HepG2 (cell line): ENCODE measurements around the gene RASGRF1. TPM values are rescaled to one million over a fixed set of nuclear protein-coding genes. Genes with fewer than 3 reads are reported as not detected.

Experiments
- ATAC-seq: fragments of 200-7000 bp; cut with Tn5 transposase; 3 replicates; pipeline ENCODE4 v1.9.1; 2020; ENCODE audit warnings: mild to moderate bottlenecking, moderate library complexity
- BruUV-seq: library from RNA; stranded (reverse); fragments of 400-500 nt; replicated peaks from 2 replicates; lab custom pipeline; 2021; lab: Mats Ljungman, UMichigan
- CTCF ChIA-PET: fragments of 300-600 bp; formaldehyde crosslinking; extraction: SDS; loops from one replicate; lab custom pipeline; 2021; ENCODE audit warnings: low total read pairs, inconsistent platforms, low intra/inter-chr PET ratio; lab: Yijun Ruan, JAX
- POLR2A ChIA-PET: fragments of 350-600 bp; sonication (Branson Sonifier 250); formaldehyde crosslinking; loops from one replicate; lab custom pipeline; 2020; ENCODE audit warnings: antibody characterized with exemption, inconsistent platforms; lab: Yijun Ruan, JAX
- DNase-seq: peaks from one replicate; pipeline ENCODE4 v3.0.0-alpha.2; 2015; ENCODE audit warnings: low spot score
- FAIRE-seq: peaks from 3 replicates; lab custom pipeline; 2011; peaks lifted over from hg19 to GRCh38; lab: Jason Lieb, UNC
- H2AFZ ChIP-seq: one replicate; pipeline ENCODE4 v1.6.1; 2011; ENCODE audit warnings: low read length, inconsistent platforms
- H3K27ac ChIP-seq: fragments of 300-600 bp; 3 replicates; pipeline ENCODE4 v1.8.0; 2011; ENCODE audit warnings: mixed run types, mild to moderate bottlenecking, mixed read lengths, low read length, inconsistent platforms; ENCODE audit not compliant: insufficient read depth; ENCODE audit errors: extremely low read length
- H3K27me3 ChIP-seq, 2 experiments: fragments of 200-600 bp in 1 of 2; 2 replicates in 1 of 2; 3 replicates in 1 of 2; pipeline versions ENCODE4 v1.6.0 to v1.8.0; 2011; ENCODE audit warnings: low read length in 2 of 2, mild to moderate bottlenecking in 2 of 2, moderate library complexity in 2 of 2, inconsistent platforms in 1 of 2; ENCODE audit not compliant: insufficient read depth in 2 of 2, control insufficient read depth in 1 of 2
- H3K36me3 ChIP-seq, 2 experiments: fragments of 200-600 bp in 1 of 2; replicated peaks in 1 of 2; 2 replicates in 1 of 2; 3 replicates in 1 of 2; pipeline versions ENCODE4 v1.5.1 to v1.8.0; 2011; ENCODE audit warnings: low read length in 2 of 2, inconsistent platforms in 1 of 2; ENCODE audit not compliant: insufficient read depth in 2 of 2, control insufficient read depth in 1 of 2
- H3K4me1 ChIP-seq: 2 replicates; pipeline ENCODE4 v1.5.1; 2012; ENCODE audit warnings: low read length, inconsistent platforms; ENCODE audit not compliant: insufficient read depth
- H3K4me2 ChIP-seq: 2 replicates; pipeline ENCODE4 v1.6.0; 2011; ENCODE audit warnings: low read depth, low read length, inconsistent platforms
- H3K4me3 ChIP-seq, 3 experiments: fragments of 200-600 bp in 1 of 3; sonication (generic), shearing (Covaris generic) in 1 of 3; replicated peaks in 1 of 3; 2 replicates each; pipeline ENCODE4 v1.5.1; 2011 to 2016; ENCODE audit warnings: low read length in 3 of 3, inconsistent platforms in 2 of 3, low read depth in 2 of 3, mild to moderate bottlenecking in 2 of 3, control low read depth in 1 of 3, mixed read lengths in 1 of 3; ENCODE audit not compliant: insufficient read depth in 1 of 3
- H3K79me2 ChIP-seq: one replicate; pipeline ENCODE4 v1.6.1; 2011; ENCODE audit warnings: low read length, inconsistent platforms; ENCODE audit not compliant: insufficient read depth
- H3K9ac ChIP-seq: 2 replicates; pipeline ENCODE4 v1.6.0; 2011; ENCODE audit warnings: mild to moderate bottlenecking, low read depth, low read length, inconsistent platforms; ENCODE audit not compliant: insufficient read depth
- H3K9me3 ChIP-seq: 2 replicates; pipeline ENCODE4 v1.5.1; 2012; ENCODE audit warnings: mild to moderate bottlenecking, low read length
- H4K20me1 ChIP-seq: 2 replicates; pipeline ENCODE4 v1.6.0; 2011; ENCODE audit warnings: inconsistent platforms, mild to moderate bottlenecking, low read length, moderate library complexity; ENCODE audit not compliant: insufficient read depth
- ARID3A ChIP-seq: IDR thresholded peaks from 2 replicates; pipeline ENCODE4 v1.6.1; 2012; ENCODE audit warnings: low read depth, low read length, improper control_type of control experiment
- CTCF ChIP-seq: sonication (generic); formaldehyde crosslinking; IDR thresholded peaks from 2 replicates; pipeline ENCODE4 v1.5.0; 2020; ENCODE audit warnings: mild to moderate bottlenecking, missing genetic modification reagents, moderate library complexity
- KAT2B ChIP-seq: fragments of 150-350 bp; IDR thresholded peaks from 2 replicates; pipeline ENCODE4 v1.6.1; 2014; ENCODE audit warnings: low read depth, low read length, borderline replicate concordance
- SRF ChIP-seq: IDR thresholded peaks from 2 replicates; pipeline ENCODE4 v1.6.1; 2011; ENCODE audit warnings: mild to moderate bottlenecking, low read depth, low read length, moderate library complexity
- ZNF687 ChIP-seq: sonication (generic); formaldehyde crosslinking; IDR thresholded peaks from 2 replicates; pipeline ENCODE4 v1.5.1; 2020; ENCODE audit warnings: mild to moderate bottlenecking, missing genetic modification reagents, moderate library complexity
- WGBS: methylation state at CpG from one replicate; pipeline ENCODE4 v1.1.6; 2017; ENCODE audit warnings: low lambda C conversion rate; 5-methylcytosine and 5-hydroxymethylcytosine counted together
- in situ Hi-C: cut with HindIII; loops from 2 replicates; pipeline ENCODE4 v1.10.0; 2017; ENCODE audit warnings: low pct_unique_long_range_greater_than_20kb; ENCODE audit not compliant: extremely low pct_ligation_motif_present
- intact Hi-C: fragments of 100-400 bp; cut with micrococcal nuclease; formaldehyde crosslinking; loops from one replicate; pipeline ENCODE4 v1.10.0; 2022; ENCODE audit not compliant: unreplicated experiment
- polyA plus RNA-seq, 8 experiments: library from polyadenylated mRNA; depleted of rRNA in 3 of 8; stranded (reverse) in 7 of 8; unstranded in 1 of 8; fragments of >200 nt; fragmentation: Illumina TruSeq in 4 of 8; extraction: Trizol in 4 of 8; gene quantifications; 2 replicates each; pipeline versions ENCODE4 v1.2.1 to v1.2.3, GENCODE V29; 2011 to 2016; ENCODE audit warnings: low read depth in 4 of 8, missing spikeins in 1 of 8, mixed read lengths in 1 of 8; ENCODE audit not compliant: insufficient read depth in 1 of 8
- total RNA-seq, 5 experiments: library from RNA; depleted of rRNA; stranded (reverse); fragments of >200 nt; fragmentation: Illumina TruSeq; extraction: Trizol; gene quantifications; 2 replicates each; pipeline ENCODE4 v1.2.3, GENCODE V29; 2016; ENCODE audit warnings: low read depth in 1 of 5

Gene RASGRF1
- total and polyA plus RNA-seq, 2 of the 13 experiments (the other 11 are each of a cell fraction or from before 2014, with no cell fraction given), result 0.55 to 3.0 TPM

- Histone ChIP-seq H3K9ac (0 out of 2 replicates have a peak overlapping the region, but pooled peaks have one; percentile 8), H3K27ac (no peak overlapping the region), H2AFZ (no peak overlapping the region), H3K79me2 (no peaks in the 10 kb centered on the region), H4K20me1 (no peaks in the 10 kb centered on the region), H3K4me3 (no peak overlapping the region), H3K9me3 (no peaks in the 10 kb centered on the region), H3K27me3 (no peaks in the 10 kb centered on the region), H3K36me3 (no peaks in the 10 kb centered on the region), H3K4me1 (peaks cover 67% of the 10 kb centered on the region), H3K4me2 (no peak overlapping the region; the same call in 1 of the 2 replicates)
- POLR2A ChIA-PET, result interaction anchor here (1.3 to 1.4 kb wide), 3 partner anchors 32 to 109 kb away, joined by 3 to 5 read pairs (median 4); partner anchors contain the start of gene CTSH
- BruUV-seq, result no TSS peak
- in situ Hi-C loops, result loop anchor here (5.0 kb wide), 1 partner anchor 156 kb away; no protein-coding TSS in a partner anchor
- TF ChIP-seq CTCF (peak; percentile 26; the same call in 1 of the 2 replicates), KAT2B (no peak), SRF (0 out of 2 replicates have a peak, but pooled peaks have one; percentile 35)
- FAIRE-seq, result no peak
- DNase-seq, result no peak
- ATAC-seq, result no peak
- intact Hi-C loops, result loop anchor here (2.0 kb wide), 1 partner anchor 117 kb away; no protein-coding TSS in a partner anchor
- 100% methylated on average over 1 of the region's 1 CpG for WGBS
- CTCF ChIA-PET, result interaction anchor here (2.5 to 5.4 kb wide), 2 partner anchors 116 to 159 kb away, joined by 8 to 56 read pairs; no protein-coding TSS in a partner anchor
These were observed 64.8 kb downstream of the RASGRF1 start for GRCh38 chr15:79025802-79026201.

- DNase-seq, result peak; percentile 27
- H3K9me3 ChIP-seq, result no peaks in the 10 kb centered on the region
- BruUV-seq, result no TSS peak
- intact Hi-C loops (no loop called here), in situ Hi-C loops (loop anchor here (5.0 kb wide), 1 partner anchor 157 kb away; no protein-coding TSS in a partner anchor)
- no peak for FAIRE-seq
- no peaks in the 10 kb centered on the region for H4K20me1 ChIP-seq
- H3K27me3 ChIP-seq, result no peaks in the 10 kb centered on the region
- no peak overlapping the region for H3K27ac ChIP-seq
- peaks cover 67% of the 10 kb centered on the region for H3K4me1 ChIP-seq
- no peak overlapping the region for H3K4me3 ChIP-seq
- no peaks in the 10 kb centered on the region for H3K36me3 ChIP-seq
- ChIA-PET CTCF (interaction anchor here (2.5 to 5.4 kb wide), 2 partner anchors 115 to 160 kb away, joined by 8 to 56 read pairs; no protein-coding TSS in a partner anchor), POLR2A (interaction anchor here (1.3 to 1.4 kb wide), 3 partner anchors 32 to 108 kb away, joined by 3 to 5 read pairs (median 4); partner anchors contain the start of gene CTSH)
- no peak overlapping the region for H3K4me2 ChIP-seq
- H3K79me2 ChIP-seq, result no peaks in the 10 kb centered on the region
- no peak overlapping the region for H3K9ac ChIP-seq
- WGBS, result 66% methylated on average over 6 of the region's 6 CpGs
- H2AFZ ChIP-seq, result no peak overlapping the region
- no peak for ATAC-seq
- TF ChIP-seq ARID3A (no peak), ZNF687 (CRISPR knock-in tag) (peak; percentile 47; the same call in 1 of the 2 replicates), CTCF (peak; percentile 52)
These were observed 65.4 kb downstream of the RASGRF1 start for GRCh38 chr15:79025201-79025600.
